NOMO-1 treated with dmso at 0.1 percent for 144 hours (cell line): ENCODE measurements around the gene NRTN.

Experiments
- DNase-seq: peaks from one replicate; lab custom pipeline; 2025; ENCODE audit not compliant: unreplicated experiment; lab: John Stamatoyannopoulos, UW

NRTN gene

DNA sequence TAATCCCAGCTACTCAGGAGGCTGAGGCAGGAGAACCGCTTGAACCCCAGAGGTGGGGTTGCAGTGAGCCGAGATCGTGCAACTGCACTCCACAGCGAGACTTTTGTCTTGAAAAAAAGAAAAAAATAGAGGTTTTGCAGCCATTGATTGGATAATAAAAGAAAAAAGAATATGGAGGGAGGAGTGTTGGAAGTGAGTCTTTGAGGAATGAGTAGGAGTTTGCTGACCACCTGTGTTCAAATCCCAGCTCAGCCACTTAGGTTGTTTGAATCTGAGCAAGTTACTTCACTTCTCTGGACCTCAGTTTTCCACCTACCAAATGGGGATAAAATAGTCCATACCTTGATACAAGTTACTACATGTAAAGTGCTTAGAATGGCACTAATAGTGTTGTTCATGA is 6.2 kb downstream of the NRTN start:
- DNase-seq = no peak

DNA sequence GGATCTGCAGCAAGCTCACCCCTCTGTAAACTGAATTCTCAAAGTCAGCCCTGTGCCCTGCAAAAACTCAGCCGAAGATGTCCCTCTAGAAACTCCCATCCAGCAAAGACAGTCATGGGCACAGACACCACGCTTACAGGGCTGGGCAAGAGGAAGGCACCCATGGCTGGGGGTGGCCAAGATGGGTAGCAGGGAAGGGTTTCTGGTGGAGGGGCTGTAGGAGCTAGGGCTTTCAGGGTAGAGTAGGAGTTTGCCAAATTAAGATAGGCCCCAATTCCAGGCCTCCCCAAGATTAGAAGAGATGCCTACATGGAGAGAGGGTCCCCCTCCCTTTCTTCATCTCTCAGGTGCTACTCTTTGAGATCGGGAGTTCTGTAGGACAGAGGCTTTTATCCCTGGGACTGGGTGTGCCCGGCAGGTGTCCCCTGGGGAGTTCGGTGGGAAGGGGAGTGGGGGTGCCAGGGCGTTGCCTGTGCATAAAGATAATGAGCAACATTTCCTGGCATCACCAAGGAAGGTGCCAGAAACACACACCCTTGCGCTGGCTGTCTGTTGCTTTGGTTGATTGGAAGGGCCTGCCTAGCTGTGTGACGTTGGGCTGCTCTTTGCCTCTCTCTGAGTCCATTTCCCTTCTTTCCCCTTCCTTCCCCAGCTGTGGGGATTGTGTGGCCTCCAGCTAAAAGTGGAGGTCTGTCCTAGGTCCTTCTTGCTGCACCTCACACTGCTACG is 9.4 kb downstream of the NRTN start:
- DNase-seq = no peak

DNA sequence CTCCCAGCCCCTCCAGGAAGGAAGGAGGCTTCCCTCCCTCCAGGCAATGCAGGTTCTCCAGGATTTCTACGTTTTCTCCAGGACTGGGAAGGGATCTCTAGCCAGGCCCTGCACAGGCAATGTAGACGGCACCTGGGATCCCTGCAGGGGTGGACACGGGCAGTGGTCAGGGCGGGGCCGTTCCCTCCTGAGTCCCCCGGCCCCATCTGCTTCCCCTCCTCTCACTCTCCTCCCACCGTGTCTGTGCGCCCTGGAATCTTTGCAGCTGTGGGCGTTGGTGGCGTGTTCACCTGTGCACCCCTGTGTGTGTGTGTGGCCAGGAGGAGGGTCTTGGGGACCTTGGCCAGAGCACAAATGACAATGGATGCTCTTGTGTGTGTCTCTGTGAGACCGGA is 10.0 kb downstream of the NRTN start:
- DNase-seq = no peak

DNA sequence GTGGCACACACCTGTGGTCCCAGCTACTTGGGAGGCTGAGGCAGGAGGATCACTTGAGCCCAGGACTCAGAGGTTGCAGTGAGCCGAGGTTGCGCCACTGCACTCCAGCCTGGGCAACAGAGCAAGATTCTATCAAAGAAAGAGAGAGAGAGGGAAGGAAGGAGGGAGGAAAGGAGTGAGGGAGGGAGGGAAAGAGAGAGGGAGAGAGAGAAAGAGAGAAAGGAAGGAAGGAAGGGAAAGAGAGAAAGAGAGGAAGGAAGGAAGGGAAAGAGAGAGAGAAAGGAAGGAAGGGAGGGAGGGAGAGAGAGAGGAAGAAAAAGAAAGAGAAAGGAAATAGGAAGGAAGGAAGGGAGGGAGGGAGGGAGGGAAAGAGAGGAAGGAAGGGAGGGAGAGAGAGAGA is 12.4 kb downstream of the NRTN start:
- no peak for DNase-seq

DNA sequence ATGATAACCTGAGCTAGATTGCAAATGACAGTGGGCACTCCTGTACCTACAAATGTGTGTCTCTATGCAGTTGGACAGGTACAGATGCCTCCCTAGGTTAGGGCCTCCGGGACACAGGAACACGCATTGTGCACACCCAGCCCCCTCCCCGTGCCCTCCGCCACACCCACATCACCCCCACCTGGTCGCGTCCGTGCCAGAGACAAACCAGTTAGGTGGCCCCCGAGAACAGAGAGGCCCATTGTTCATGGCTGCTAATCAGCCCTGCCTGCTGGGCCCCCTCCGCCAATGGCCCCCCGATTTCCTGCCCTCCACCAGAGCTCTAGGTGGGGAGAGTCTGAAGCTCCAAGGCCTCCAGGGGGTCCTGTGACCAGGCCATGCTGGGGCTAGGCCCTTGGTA is 13.7 kb downstream of the NRTN start:
- no peak for DNase-seq

DNA sequence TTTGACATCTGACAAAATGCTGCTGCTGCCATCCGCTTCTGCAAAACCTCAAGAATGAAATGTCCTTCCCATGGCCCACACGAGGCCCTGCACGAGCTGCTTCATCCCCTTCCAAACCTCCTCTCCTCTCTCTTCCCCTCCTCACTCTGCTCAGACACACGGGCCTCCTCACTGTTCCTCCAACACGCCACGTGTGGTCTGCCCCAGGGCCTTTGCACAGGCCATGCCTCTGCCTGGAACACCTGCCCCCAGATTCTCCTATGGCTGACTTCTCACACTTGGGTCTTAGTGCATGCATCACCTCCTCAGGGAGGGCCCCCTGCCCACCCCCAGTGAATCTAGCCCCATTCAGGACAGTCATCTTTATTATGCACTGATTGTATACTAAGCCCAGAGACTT is 15.9 kb downstream of the NRTN start:
- no peak for DNase-seq

DNA sequence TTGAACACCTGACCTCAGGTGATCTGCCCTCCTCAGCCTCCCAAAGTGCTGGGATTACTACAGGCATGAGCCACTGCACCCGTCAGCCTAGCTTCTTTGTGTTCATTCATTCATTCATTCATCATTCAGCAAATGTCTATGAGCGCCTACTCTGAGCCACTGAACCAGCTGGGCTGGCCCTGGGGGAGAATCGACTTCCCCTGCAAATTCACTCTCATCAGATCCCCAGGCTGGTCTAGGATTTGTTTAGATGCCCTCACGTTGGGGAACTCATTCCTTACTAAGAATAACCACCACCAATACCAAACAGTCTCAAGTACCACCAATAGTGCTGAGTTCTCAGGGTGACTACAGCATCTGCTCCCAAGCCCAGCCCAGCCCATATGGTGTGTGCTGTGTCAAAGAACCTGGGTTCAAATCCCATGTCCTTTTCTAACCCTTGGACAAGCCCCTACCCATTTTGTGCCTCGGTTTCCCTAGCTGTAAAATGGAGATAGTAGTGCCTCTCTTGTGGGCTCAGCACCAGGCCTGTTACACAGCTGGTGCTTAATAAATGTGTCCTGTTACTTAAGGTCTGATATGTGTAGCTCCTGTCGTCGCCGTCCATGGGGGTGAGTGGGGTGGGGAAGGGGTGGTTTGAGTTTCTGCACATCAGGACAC is 16.8 kb downstream of the NRTN start:
- DNase-seq = no peak

DNA sequence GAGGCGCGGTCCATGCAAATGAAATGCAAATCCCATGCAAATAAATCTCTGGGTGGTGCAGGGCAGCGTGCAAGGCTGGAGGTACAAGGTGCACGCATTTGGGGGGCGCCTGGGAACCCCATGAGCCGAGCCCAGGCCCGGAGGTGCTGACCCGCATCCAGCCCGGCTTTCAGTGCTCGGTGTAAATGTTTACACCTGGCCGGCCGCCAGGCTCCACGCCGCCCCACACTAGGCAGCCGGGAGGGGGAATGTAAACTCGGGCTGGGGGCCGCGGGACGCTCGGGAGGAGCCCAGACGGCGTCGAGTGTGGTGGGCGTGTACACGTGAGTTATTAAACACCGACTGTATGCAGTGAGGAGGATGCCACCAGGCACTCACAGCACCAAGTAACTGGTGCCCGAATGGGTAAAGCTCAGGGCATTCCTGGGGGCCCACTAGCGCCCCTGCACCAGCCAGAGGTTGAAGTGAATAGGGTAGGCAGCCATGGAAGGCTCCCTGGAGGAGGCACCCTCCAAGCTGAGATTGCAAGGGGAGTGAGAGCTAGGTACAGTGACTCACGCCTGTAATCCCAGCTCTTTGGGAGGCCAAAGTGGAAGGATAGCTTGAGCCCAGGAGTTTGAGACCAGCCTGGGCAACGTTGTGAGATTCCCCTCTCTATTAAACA is 17.4 kb downstream of the NRTN start:
- no peak for DNase-seq

DNA sequence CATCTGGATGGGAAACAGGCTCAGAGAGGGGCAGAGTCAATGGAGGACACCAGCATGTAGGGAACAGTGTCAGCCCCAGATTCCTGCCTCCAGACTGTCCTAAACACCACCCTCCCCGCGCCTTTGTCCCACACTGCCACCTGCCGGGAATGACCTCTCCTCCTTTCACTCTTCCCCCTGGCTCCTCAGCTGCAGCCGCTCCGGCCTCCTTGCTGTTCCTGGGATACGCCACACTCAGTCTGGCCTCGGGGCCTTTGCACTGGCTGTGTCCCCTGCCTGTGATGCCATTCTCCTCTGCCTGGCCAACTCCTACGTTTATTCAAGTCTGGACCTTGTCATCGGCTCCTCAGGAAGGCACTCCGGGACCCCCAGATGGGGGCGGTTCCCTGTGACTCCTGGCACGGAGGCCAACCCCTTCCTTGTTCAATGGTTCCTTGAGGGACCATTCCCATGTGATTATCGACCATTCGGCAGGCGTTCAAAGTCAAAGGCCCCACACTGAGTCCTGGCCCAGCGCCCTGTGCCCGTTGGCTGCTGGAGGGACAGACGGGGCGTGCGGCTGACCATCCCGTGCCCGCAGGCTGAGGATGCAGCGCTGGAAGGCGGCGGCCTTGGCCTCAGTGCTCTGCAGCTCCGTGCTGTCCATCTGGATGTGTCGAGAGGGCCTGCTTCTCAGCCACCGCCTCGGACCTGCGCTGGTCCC is 18.9 kb downstream of the NRTN start:
- DNase-seq = no peak

DNA sequence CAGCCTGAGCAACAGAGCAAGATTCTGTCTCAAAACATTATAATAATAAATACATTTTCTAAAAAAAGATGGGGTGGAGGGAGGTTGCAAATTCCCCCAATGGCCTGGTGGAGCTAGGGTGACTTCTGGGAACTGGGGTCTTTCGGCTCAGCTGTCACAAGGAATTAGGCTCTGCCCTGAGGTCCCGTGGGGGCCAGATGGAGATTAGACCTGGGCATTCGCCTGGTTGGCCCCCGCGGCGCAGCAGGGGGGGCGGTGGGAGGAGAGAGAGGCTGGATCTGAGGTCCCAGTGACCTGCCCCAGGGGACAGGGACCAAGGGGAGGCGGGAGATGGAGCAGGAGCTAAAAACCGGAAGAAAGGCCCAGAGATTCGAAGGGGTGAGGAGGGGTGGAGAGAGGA is 19.9 kb downstream of the NRTN start:
- DNase-seq = no peak

DNA sequence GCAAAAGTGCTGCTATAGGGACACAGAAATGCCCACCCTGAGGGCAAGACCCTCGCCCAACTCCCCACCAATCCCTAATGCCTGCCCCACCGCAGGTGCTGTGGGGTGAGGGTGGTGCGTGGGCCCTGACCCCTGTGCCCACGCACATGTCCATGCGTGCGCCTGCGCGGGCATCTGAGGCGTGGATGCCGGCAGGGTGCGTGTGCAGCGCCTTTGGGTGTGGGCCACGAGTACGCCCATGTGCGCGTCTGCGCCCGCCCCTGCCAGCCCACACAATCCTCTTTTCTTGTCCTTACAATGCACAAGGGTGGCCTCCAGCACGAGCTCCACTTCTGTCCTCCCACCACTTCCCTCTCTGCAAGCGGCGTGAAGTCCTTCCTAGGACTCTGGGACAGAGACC is 20.3 kb downstream of the NRTN start:
- DNase-seq = no peak

DNA sequence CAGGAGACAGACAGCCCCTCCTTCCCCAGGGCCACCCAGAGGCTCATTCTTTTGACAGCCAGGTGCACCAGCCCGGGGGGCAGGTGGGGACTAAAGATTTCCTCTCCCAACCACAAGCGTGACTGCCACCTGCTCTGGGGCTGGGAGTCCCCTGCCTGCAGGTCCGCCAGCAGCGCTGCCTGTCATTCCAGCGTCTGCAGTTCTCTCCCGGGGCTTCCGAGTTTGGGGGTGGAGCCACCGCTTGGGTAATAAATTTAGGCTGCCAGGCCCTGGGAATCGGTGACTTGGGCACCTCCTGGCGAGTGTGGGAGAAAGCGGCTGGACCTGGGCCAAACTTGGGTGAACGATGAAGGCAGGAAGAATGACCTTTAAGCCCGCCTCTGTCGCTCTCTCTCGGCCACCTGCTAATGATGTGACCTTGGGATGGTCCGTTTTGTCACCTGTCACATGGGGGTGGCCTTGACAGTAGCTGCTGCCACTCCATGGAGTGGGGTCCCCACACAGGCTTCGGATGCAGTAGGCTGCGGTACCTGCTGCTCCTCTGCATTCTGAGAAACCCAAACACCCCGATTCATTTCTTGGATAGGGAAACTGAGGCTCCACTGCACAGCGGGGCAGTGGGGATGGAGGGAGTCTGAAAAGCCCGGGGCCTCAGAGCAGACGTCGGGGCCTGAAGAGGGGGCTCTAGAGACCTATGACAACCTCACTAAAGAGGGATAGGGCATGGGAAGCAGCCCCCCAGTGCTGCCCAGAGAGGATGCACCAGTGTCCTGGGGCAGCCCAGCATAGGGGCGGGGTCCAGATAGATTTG is 21.9 kb downstream of the NRTN start:
- DNase-seq = peak; percentile 20

DNA sequence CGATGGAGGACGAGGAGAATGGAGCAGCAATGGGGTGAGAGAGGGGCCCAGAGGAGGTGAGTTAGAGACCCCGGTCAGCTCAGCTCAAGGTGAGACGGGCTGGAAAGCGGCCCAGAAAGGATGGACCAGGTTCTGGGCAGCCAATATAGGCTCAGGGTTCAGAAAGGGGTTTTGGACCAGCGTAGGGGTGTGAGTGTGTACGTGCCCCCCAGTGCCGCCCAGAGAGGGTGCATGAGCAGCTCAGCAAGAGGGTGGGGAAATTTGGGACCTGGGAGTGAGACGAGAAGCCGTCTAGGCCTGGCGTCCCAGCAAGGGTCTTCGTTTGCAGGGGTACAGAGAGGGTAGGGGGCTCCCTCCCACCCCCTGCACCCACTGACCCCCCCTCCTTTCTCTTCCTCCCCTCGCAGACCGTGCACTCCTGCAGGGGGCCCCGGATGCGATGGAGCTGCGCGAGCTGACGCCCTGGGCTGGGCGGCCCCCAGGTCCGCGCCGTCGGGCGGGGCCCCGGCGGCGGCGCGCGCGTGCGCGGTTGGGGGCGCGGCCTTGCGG is 22.5 kb downstream of the NRTN start:
- no peak for DNase-seq

DNA sequence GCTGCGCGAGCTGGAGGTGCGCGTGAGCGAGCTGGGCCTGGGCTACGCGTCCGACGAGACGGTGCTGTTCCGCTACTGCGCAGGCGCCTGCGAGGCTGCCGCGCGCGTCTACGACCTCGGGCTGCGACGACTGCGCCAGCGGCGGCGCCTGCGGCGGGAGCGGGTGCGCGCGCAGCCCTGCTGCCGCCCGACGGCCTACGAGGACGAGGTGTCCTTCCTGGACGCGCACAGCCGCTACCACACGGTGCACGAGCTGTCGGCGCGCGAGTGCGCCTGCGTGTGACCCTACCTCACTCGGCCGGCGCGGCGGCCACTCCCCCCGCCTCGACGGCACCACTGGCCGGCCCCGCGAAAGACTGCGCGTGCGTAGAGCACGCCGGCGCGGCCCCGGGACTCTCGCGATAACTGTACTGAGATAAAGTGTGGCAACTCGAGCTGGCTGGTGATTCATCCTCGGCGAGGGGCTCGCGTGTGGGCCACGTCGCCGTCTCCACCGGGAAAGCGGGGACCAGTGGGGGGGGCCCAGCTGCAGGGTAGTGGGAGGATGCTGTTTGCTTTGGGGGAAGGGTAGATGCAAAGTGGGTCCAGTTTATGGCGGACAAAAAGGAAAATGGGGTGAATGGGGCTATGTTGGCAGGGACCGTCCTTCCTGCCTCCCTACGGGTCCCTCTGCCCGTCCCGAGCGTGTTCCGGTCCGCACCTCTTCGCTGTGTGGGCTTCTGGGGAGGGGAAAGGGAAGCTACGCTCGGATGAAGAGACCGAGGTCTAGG is 23.2 kb downstream of the NRTN start:
- peak; percentile 92 for DNase-seq

DNA sequence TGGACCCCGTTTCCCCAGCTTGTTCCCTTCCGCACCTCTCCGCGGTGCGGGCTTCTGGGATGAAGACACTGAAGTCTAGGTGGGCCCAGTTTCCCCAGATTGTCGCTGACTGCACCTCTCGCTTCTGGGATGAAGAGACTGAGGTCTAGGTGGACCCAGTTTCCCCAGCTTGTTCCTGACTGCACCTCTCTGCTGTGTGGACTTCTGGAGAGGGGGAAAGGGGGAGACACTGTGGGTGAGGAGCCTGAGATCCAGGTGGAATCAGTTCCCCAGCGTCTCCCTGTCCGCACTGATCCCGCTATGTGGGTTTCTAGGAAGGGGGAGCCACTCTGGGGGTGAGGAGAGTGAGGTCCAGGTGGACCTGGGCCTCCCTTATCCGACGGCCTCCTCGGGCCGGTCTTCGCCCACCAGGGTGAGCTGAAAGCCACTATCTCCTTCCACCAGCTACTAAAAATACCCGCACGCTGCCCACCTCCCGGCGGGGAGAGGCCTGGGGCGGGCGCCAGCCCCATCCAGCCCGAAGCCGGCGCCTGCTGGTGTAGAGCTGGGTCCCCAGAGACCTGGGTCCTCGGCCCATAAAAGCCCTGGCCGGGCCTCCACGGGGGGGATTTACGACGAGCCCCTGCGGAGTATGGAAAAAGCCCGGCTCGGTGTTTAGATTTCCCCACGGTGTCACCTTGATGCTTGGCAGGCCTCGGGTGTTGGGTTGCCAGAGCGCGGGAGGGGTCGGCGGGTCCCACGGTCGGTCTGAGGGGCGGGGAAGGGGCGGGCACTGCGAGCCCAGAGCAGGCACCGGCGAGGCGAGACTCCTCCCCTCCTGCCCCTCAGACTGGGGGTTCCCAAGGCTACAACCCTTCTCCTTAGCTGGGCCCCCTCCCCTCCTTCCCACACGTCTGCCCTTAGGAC is 24.0 kb downstream of the NRTN start:
- no peak for DNase-seq

DNA sequence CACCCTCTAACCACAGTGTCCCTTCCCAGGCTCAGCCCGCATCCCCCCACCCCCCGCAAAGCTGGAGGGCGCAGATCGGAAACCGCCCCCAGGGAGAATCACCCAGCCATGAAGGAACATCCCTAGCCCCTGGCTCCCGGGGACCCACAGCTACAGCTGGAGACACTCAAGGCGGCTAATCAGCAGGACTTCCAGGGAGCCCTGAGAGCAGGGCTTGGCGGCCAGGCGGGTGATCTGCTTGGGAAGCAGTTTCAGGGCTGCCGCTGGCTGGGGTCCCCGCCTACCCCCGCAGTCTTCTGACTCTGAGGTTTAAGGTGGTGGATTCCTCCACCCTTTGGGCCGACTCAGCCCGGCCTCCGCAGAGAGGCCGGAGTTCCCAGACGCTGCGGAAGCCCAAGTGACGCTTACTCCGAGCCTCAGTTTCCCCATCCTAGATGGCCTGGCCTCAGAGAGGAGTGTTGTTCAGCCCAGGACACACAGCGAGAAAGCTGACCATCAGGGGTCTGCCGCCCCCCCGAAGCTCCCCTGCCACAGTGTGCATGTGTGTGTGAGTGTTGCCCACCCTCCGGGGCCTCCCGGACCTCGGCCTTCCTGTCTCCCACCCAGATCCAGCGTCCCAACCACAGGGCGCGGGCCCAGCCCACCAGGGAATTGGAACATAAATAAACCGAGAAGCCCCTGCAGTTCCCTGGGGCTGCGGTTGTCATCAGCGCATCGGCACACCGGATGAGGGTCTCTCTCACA is 24.9 kb downstream of the NRTN start:
- no peak for DNase-seq

DNA sequence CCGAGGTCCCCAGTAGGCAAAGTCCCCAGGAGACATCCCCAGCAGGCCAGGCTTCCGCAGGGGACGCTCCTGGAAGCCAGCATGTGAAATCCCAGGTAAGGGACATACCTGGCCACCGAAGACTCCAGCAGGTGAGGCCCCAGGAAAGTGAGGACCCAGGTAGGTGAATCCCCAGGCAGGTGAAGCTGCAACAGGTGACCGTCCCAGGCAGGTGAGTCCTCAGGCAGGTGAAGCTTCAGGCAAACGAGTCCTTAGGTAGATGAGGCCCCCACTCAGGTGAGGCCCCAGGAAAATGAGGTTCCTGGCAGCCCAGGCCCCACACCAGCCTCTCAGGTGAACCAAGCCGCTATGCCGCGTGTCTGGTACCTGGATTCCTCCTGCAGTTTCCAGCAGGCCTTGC is 26.3 kb downstream of the NRTN start:
- no peak for DNase-seq

DNA sequence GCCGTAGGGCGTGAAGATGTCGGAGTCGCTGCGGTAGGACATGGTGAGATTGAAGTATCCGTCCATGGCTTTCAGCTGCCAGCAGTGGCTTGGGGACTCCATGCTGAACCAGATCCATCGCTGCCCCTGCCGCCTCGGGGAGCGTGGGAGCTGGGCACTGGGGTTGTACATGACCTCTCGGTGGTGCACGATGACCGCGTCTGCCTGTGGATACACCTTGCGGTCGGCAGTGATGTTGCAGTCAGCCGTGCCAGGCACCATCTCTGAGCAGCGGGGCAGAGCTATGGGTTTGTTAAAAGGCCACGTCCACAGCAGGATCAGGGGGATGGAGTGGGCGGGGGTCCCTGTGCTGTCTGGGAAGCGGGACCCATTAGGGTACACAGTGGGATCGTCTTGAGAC is 27.2 kb downstream of the NRTN start:
- no peak for DNase-seq
